ENCODE results near the gene FJX1. TPM values are rescaled to one million over a fixed set of nuclear protein-coding genes. Genes with fewer than 3 reads are reported as not detected.

FJX1 gene
- 27.0 to 42.8 TPM (median 39.8 TPM) in 5 replicates for total RNA-seq (2022; extraction: Qiagen RNA extraction; ENCODE audit: low read depth)

GRCh38 chr11:35617687-35618496, at the start of gene FJX1:
Gene FJX1, plus strand, starts transcription at chr11:35618460. Its CDS starts 177 bp downstream, at chr11:35618637.

DNA sequence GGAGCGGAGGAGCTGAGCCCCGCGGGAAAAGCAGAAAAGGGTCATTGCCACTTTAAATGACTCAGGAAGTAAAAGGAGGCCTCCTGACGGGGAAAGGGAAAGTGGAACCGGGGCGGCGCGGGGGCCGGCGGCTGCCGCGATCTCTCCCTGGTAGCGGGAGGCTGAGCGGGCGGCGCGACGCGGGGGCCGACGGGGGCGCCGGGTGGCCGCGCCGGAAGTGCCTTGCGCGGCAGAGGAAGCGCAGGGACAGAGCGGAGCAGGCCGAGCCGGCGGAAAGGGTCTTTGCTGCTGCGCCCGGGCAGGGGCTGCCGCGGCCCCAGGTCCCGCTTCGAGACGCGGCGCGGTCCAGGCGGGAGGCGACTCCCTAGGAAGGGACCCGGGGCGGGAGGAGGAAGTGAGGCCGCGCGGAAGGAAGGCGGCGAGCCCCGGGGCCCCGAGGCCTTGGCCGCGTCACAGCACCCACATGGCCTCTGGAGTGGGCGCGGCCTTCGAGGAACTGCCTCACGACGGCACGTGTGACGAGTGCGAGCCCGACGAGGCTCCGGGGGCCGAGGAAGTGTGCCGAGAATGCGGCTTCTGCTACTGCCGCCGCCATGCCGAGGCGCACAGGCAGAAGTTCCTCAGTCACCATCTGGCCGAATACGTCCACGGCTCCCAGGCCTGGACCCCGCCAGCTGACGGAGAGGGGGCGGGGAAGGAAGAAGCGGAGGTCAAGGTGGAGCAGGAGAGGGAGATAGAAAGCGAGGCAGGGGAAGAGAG, 44.6 kb downstream of the FJX1 start, which contains the start of gene TRIM44:
Gene TRIM44, plus strand, starts transcription at position 127 of the 759 bp plus-strand sequence. Its CDS starts 337 bp downstream, at position 464.

Other genes with a start within 250 kb of the FJX1 start
- 0.05 to 0.32 TPM (median 0.09 TPM) in 4 of 5 replicates, not detected in the other for gene SLC1A2, start 198.9 kb upstream of the FJX1 start, total RNA-seq (2022; extraction: Qiagen RNA extraction; ENCODE audit: low read depth)
- gene PAMR1, start 92.8 kb upstream of the FJX1 start, total RNA-seq (2022; extraction: Qiagen RNA extraction; ENCODE audit: low read depth), result not detected in 5 replicates
- gene TRIM44, start 44.3 kb downstream of the FJX1 start, total RNA-seq (2022; extraction: Qiagen RNA extraction; ENCODE audit: low read depth), result 16.5 to 30.6 TPM (median 22.8 TPM) in 5 replicates